Fibroblast of mammary gland (primary cell): Measurements from ENCODE around the gene ADK.
"Not testable (repeated sequence)": the region's sequence is repeated elsewhere in the genome, so short reads cannot be mapped to it uniquely, and the experiment has no call there.

Experiments used
- DNase-seq: peaks from one replicate; pipeline ENCODE4 v3.0.0-alpha.2; 2010; ENCODE audit warnings: low read depth
- H3K4me3 ChIP-seq: 2 replicates; pipeline ENCODE4 v1.5.1; 2011; ENCODE audit warnings: low read depth, mild to moderate bottlenecking, low read length, moderate library complexity; ENCODE audit not compliant: control insufficient read depth
- TF ChIP-seq, protein P1 (sequence below): conservative IDR thresholded peaks from 2 replicates; pipeline ENCODE4 v1.5.1; 2011; ENCODE audit warnings: low read depth, low read length, inconsistent platforms; ENCODE audit not compliant: control insufficient read depth, insufficient read depth

ADK gene

DNA sequence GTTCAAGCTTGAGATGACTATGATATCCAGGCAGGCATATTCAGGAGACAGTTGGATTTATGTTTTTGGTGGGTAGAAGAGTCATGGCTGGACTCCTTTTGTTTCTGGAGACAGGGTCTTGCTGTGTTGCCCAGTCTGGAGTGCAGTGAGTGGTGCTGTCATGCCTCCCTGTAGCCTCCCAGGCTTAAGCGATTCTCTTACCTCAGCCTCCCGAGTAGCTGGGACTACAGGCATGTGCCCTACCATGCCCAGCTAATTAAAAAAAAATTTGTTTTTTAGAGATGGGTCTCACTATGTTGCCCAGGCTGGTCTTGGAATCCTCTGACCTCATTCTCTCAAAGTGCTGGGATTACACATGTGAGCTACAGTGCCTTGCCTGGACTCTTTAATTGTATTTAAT, 62.0 kb downstream of the ADK start:
- no peak for DNase-seq
- TF ChIP-seq, protein P1, sequence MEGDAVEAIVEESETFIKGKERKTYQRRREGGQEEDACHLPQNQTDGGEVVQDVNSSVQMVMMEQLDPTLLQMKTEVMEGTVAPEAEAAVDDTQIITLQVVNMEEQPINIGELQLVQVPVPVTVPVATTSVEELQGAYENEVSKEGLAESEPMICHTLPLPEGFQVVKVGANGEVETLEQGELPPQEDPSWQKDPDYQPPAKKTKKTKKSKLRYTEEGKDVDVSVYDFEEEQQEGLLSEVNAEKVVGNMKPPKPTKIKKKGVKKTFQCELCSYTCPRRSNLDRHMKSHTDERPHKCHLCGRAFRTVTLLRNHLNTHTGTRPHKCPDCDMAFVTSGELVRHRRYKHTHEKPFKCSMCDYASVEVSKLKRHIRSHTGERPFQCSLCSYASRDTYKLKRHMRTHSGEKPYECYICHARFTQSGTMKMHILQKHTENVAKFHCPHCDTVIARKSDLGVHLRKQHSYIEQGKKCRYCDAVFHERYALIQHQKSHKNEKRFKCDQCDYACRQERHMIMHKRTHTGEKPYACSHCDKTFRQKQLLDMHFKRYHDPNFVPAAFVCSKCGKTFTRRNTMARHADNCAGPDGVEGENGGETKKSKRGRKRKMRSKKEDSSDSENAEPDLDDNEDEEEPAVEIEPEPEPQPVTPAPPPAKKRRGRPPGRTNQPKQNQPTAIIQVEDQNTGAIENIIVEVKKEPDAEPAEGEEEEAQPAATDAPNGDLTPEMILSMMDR = no peak
- no peak overlapping the region for H3K4me3 ChIP-seq

DNA sequence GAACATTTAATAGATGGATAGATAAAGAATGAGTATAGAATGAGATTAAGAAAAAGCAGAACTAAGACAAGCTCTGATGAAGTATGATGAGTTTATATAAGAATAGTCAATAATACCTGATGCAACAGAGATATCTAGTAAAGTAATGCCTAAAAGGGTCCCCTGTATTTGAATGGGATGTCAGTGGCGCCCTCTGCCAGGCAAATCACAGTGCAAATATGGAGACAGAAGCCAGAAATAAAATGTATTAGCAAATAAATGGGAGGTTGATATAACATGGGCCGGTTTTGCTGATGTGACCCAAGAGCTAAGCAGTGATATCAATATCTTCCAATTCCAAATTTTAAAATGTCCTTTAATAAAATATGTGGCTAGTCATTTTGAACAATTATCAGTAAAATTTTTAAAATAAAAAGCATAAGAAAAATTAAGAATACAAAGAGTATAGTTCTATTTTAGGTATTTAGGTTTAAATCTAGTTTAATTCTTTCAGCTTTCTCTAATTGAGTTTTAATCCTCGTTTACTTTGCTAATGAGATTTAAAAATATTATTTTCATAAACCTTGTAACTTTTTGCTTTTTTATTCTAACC, 62.6 kb downstream of the ADK start:
- peak; percentile 61 for DNase-seq
- no peak overlapping the region for H3K4me3 ChIP-seq
- TF ChIP-seq, protein P1 = peak; percentile 73

DNA sequence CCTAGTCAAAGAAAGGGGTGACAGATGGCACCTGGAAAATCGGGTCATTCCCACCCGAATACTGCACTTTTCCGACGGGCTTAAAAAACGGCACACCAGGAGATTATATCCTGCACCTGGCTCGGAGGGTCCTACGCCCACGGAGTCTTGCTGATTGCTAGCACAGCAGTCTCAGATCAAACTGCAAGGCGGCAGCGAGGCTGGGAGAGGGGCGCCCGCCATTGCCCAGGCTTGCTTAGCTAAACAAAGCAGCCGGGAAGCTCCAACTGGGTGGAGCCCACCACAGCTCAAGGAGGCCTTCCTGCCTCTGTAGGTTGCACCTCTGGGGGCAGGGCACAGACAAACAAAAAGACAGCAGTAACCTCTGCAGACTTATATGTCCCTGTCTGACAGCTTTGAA, 66.1 kb downstream of the ADK start:
- DNase-seq = not testable (repeated sequence)

DNA sequence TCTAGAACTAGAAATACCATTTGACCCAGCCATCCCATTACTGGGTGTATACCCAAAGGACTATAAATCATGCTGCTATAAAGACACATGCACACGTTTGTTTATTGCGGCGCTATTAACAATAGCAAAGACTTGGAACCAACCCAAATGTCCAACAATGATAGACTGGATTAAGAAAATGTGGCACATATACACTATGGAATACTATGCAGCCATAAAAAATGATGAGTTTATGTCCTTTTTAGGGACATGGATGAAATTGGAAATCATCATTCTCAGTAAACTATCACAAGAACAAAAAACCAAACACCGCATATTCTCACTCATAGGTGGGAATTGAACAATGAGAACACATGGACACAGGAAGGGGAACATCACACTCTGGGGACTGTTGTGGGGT, 71.4 kb downstream of the ADK start:
- not testable (repeated sequence) for H3K4me3 ChIP-seq, DNase-seq

More for the DNA sequence above, 66.1 kb downstream of the ADK start:
- not testable (repeated sequence) for H3K4me3 ChIP-seq

DNA sequence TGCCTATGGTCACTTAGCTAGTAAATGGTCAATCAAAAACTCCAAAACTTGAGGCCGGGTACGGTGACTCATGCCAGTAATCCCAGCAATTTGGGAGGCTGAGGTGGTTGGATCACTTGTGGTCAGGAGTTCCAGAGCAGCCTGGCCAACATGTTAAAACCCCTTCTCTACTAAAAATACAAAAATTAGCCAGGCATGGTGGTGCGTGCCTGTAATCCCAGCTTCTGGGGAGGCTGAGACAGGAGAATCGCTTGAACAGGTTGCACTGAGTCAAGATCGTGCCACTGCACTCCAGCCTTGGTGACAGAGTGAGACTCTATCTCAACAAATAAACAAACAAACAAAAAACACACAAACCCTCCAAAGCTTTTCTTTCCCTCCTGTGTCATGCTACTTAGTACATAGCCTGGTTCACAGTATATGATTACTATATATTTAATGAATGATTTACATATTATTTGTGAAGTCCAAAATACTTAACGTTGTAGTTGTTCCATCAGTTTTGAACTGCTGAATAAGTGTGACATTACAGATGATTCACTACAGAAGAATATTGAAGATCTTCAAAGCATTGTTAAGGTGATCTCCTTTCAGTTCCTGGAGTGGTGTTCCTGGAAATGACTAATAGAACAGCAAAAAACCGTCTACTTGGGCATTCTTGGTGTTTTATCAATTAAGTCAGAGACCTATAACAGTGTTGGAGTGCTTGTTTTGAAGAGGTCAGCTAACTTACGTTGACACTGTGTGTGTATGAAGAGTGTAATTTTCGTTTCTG, 72.9 kb downstream of the ADK start:
- DNase-seq = peak; percentile 62
- H3K4me3 ChIP-seq = no peak overlapping the region
- TF ChIP-seq, protein P1 = no peak

DNA sequence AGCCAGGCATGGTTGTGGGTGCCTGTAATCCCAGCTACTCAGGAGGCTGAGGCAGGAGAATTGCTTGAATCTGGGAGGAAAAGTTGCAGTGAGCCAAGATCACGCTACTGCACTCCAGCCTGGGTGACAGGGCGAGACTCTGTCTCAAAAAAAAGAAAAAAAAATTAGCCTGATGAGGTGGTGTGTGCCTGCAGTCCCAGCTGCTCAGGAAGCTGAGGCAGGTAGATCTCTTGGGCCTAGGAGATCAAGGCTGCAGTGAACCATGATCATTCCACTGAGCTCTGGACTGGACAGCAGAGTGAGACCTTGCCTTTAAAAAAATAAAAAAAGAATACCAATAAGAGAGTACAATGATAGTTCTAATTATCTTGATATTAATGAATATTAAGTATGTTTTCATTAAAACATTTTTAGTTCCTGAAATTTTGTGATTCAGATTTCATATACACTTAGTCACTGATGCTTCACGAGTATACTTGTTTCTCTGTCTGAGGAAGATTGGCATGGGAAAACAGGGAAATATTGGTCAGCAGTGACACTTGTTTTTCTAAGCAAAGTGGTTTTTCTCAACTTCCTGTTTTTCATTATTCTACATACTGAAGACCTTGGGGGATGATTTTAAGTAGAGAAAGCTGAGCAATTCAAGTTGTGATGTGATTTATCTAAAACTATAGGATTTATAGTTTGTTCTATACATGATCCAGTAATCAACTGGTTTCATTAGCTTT, 76.8 kb downstream of the ADK start:
- no peak overlapping the region for H3K4me3 ChIP-seq
- DNase-seq = peak; percentile 86
- TF ChIP-seq, protein P1 = no peak

DNA sequence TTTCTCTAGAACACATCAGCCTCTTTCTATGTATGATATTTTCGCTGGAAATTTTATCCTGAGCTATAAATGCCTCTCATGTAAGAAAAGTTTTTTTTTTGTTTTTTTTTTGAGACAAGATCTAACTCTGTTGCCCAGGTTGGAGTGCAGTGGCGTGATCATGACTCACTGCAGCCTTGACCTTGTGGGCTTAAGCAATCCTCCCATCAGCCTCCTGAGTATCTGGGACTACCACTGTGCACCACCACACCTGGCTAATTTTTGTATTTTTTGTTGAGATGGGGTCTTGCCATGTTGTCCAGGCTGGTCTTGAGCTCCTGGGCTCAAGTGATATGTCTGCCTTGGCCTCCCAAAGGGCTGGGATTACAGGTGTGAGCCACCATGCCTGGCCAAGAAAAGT, 80.4 kb downstream of the ADK start:
- DNase-seq = peak; percentile 80
- no peak overlapping the region for H3K4me3 ChIP-seq

More for the DNA sequence above, 80.4 kb downstream of the ADK start:
- TF ChIP-seq, protein P1 = no peak
